ENCODE results near the gene TBC1D22A.

DNA sequence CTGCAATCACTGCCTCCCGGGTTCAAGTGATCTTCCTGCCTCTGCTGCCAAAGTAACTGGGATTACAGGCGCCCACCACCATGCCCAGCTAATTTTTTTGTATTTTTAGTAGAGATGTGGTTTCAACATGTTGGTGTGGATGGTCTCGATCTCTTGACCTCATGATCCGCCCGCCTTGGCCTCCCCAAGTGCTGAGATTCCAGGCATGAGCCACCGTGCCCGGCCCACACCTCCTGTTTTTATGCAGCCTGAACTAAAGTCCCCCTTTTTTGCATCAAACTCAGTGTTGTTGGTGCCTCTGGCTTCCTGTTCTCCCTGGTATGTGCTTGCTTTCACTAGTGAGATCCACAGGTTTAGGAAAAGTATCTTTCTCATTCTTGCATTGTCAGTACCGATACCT, 4.2 kb downstream of the TBC1D22A start:
- TF ChIP-seq, protein P1, sequence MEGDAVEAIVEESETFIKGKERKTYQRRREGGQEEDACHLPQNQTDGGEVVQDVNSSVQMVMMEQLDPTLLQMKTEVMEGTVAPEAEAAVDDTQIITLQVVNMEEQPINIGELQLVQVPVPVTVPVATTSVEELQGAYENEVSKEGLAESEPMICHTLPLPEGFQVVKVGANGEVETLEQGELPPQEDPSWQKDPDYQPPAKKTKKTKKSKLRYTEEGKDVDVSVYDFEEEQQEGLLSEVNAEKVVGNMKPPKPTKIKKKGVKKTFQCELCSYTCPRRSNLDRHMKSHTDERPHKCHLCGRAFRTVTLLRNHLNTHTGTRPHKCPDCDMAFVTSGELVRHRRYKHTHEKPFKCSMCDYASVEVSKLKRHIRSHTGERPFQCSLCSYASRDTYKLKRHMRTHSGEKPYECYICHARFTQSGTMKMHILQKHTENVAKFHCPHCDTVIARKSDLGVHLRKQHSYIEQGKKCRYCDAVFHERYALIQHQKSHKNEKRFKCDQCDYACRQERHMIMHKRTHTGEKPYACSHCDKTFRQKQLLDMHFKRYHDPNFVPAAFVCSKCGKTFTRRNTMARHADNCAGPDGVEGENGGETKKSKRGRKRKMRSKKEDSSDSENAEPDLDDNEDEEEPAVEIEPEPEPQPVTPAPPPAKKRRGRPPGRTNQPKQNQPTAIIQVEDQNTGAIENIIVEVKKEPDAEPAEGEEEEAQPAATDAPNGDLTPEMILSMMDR (IDR thresholded peaks at IDR 0.05): no peak
- no peak for TF ChIP-seq POLR2A (IDR thresholded peaks at IDR 0.05)
